HepG2 (cell line): ENCODE results near the gene MON1A. TPM values are rescaled to one million over a fixed set of nuclear protein-coding genes. Genes with fewer than 3 reads are reported as not detected.

Source experiments
- HDAC6 ChIP-seq: fragments of 200-600 bp; sonication (generic); IDR thresholded peaks from 2 replicates; pipeline ENCODE4 v1.7.0; 2017; ENCODE audit warnings: mild to moderate bottlenecking, antibody characterized with exemption, low read length, low read depth
- KLF15 ChIP-seq: sonication (generic); formaldehyde crosslinking; IDR thresholded peaks from 2 replicates; pipeline ENCODE4 v1.8.1; 2023; ENCODE audit warnings: borderline replicate concordance, mild to moderate bottlenecking, inconsistent platforms, missing genetic modification reagents, mixed read lengths
- NPAS2 ChIP-seq: sonication (generic); formaldehyde crosslinking; IDR thresholded peaks from 2 replicates; pipeline ENCODE4 v1.8.0; 2022; ENCODE audit warnings: mild to moderate bottlenecking, missing genetic modification reagents, borderline replicate concordance
- NR2C2 ChIP-seq: sonication (generic); formaldehyde crosslinking; IDR thresholded peaks from 2 replicates; pipeline ENCODE4 v1.4.0; 2020; ENCODE audit warnings: missing genetic modification reagents, mild to moderate bottlenecking, moderate library complexity, borderline replicate concordance
- NR2F1 ChIP-seq, 2 experiments: fragments of 450-650 bp in 1 of 2; formaldehyde crosslinking in 1 of 2; IDR thresholded peaks; 2 replicates each; pipeline versions ENCODE4 v1.5.0 to v1.6.1; 2016 to 2020; ENCODE audit warnings: mild to moderate bottlenecking in 1 of 2, missing compliant biosample characterization in 1 of 2, missing genetic modification reagents in 1 of 2, moderate library complexity in 1 of 2
- PHF20 ChIP-seq: sonication (generic); formaldehyde crosslinking; IDR thresholded peaks from 2 replicates; pipeline ENCODE4 v1.5.0; 2020; ENCODE audit warnings: mild to moderate bottlenecking, missing genetic modification reagents
- RFX1 ChIP-seq: fragments of 450-650 bp; IDR thresholded peaks from 2 replicates; pipeline ENCODE4 v1.6.1; 2017
- RFX5 ChIP-seq: IDR thresholded peaks from 2 replicates; pipeline ENCODE4 v1.6.1; 2011; ENCODE audit warnings: low read depth, low read length, improper control_type of control experiment
- YEATS4 ChIP-seq: sonication (generic); formaldehyde crosslinking; IDR thresholded peaks from 2 replicates; pipeline ENCODE4 v1.4.0; 2020; ENCODE audit warnings: missing genetic modification reagents, borderline replicate concordance
- ZFP36L1 ChIP-seq: sonication (generic); formaldehyde crosslinking; IDR thresholded peaks from 2 replicates; pipeline ENCODE4 v1.8.0; 2022; ENCODE audit warnings: mild to moderate bottlenecking, missing genetic modification reagents, moderate library complexity
- ZNF567 ChIP-seq: sonication (generic); formaldehyde crosslinking; IDR thresholded peaks from 2 replicates; pipeline ENCODE4 v1.8.1; 2023; ENCODE audit warnings: mild to moderate bottlenecking, missing genetic modification reagents, borderline replicate concordance
- ZNF615 ChIP-seq: sonication (generic); formaldehyde crosslinking; IDR thresholded peaks from 2 replicates; pipeline ENCODE4 v1.5.0; 2020; ENCODE audit warnings: mild to moderate bottlenecking, missing genetic modification reagents, borderline replicate concordance
- ZNF772 ChIP-seq: sonication (generic); formaldehyde crosslinking; IDR thresholded peaks from 2 replicates; pipeline ENCODE4 v1.5.0; 2020; ENCODE audit warnings: mild to moderate bottlenecking, missing genetic modification reagents
- polyA plus RNA-seq, 8 experiments: library from polyadenylated mRNA; depleted of rRNA in 3 of 8; stranded (reverse) in 7 of 8; unstranded in 1 of 8; fragments of >200 nt; fragmentation: Illumina TruSeq in 4 of 8; extraction: Trizol in 4 of 8; gene quantifications; 2 replicates each; pipeline versions ENCODE4 v1.2.1 to v1.2.3, GENCODE V29; 2011 to 2016; ENCODE audit warnings: low read depth in 4 of 8, missing spikeins in 1 of 8, mixed read lengths in 1 of 8; ENCODE audit not compliant: insufficient read depth in 1 of 8
- total RNA-seq, 5 experiments: library from RNA; depleted of rRNA; stranded (reverse); fragments of >200 nt; fragmentation: Illumina TruSeq; extraction: Trizol; gene quantifications; 2 replicates each; pipeline ENCODE4 v1.2.3, GENCODE V29; 2016; ENCODE audit warnings: low read depth in 1 of 5
- TF ChIP-seq, protein P1 (sequence below): sonication (generic); formaldehyde crosslinking; IDR thresholded peaks from 2 replicates; pipeline ENCODE4 v1.5.0; 2020; ENCODE audit warnings: mild to moderate bottlenecking, missing genetic modification reagents
- TF ChIP-seq, protein P2 (sequence below): sonication (generic); formaldehyde crosslinking; IDR thresholded peaks from 2 replicates; pipeline ENCODE4 v1.8.1; 2023; ENCODE audit warnings: mild to moderate bottlenecking, missing genetic modification reagents
- TF ChIP-seq, protein P3 (sequence below): sonication (generic); formaldehyde crosslinking; IDR thresholded peaks from 2 replicates; pipeline ENCODE4 v1.9.0; 2021; ENCODE audit warnings: missing genetic modification reagents, borderline replicate concordance
- TF ChIP-seq, protein P4 (sequence below): sonication (generic); formaldehyde crosslinking; IDR thresholded peaks from 2 replicates; pipeline ENCODE4 v1.4.0; 2020; ENCODE audit warnings: missing genetic modification reagents
- TF ChIP-seq, protein P5 (sequence below): sonication (generic); formaldehyde crosslinking; IDR thresholded peaks from 2 replicates; pipeline ENCODE4 v1.8.0; 2022; ENCODE audit warnings: mild to moderate bottlenecking, missing genetic modification reagents, borderline replicate concordance

The MON1A gene
- total and polyA plus RNA-seq, 2 of the 13 experiments (the other 11 are each of a cell fraction or from before 2014, with no cell fraction given): 4.6 to 9.0 TPM

DNA sequence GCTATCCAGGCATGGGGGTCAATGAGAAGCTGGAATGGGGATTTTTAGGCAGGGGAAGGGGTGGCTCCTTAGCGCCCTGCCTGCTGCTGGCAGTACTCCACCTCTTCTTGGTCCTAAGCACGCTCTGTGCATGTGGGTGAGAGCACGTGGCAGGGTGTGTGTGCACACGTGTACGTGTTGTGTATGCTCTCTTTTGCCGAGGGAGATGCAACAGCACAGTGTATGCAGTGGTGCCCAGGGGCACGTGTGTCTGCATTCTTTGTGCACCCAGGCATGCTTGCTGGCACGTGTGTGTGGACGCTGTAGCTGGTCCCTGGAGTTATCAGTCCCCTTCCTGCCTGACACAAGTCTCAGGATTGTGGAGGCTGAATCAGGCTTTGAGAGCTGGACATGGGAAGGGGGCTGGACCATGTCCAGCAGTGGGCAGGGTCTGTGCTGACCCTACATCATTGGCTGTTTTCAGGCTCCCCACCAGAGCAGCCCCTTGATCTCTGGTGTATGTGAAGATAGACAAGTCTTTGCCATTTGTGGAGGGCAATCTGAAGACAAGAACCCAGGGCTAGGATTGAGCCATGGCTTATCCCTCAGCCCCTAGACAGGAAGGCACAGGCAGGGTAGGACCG lies 58.0 kb downstream of the MON1A start (continued):
- TF ChIP-seq, protein P1, sequence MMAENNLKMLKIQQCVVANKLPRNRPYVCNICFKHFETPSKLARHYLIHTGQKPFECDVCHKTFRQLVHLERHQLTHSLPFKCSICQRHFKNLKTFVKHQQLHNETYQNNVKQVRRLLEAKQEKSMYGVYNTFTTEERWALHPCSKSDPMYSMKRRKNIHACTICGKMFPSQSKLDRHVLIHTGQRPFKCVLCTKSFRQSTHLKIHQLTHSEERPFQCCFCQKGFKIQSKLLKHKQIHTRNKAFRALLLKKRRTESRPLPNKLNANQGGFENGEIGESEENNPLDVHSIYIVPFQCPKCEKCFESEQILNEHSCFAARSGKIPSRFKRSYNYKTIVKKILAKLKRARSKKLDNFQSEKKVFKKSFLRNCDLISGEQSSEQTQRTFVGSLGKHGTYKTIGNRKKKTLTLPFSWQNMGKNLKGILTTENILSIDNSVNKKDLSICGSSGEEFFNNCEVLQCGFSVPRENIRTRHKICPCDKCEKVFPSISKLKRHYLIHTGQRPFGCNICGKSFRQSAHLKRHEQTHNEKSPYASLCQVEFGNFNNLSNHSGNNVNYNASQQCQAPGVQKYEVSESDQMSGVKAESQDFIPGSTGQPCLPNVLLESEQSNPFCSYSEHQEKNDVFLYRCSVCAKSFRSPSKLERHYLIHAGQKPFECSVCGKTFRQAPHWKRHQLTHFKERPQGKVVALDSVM (CRISPR knock-in tag): no peak
- TF ChIP-seq YEATS4 (CRISPR knock-in tag) (no peak), ZNF567 (CRISPR knock-in tag) (no peak), ZNF615 (no peak), HDAC6 (no peak), NR2C2 (CRISPR knock-in tag) (no peak), ZFP36L1 (CRISPR knock-in tag) (no peak), PHF20 (CRISPR knock-in tag) (no peak), RFX5 (no peak), KLF15 (CRISPR knock-in tag) (no peak), NR2F1 (CRISPR knock-in tag; IDR thresholded peaks at IDR 0.05) (no peak), NPAS2 (CRISPR knock-in tag) (no peak), RFX1 (no peak), ZNF772 (CRISPR knock-in tag) (no peak)
- TF ChIP-seq, protein P2, sequence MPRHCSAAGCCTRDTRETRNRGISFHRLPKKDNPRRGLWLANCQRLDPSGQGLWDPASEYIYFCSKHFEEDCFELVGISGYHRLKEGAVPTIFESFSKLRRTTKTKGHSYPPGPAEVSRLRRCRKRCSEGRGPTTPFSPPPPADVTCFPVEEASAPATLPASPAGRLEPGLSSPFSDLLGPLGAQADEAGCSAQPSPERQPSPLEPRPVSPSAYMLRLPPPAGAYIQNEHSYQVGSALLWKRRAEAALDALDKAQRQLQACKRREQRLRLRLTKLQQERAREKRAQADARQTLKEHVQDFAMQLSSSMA (CRISPR knock-in tag): no peak
- TF ChIP-seq, protein P3, sequence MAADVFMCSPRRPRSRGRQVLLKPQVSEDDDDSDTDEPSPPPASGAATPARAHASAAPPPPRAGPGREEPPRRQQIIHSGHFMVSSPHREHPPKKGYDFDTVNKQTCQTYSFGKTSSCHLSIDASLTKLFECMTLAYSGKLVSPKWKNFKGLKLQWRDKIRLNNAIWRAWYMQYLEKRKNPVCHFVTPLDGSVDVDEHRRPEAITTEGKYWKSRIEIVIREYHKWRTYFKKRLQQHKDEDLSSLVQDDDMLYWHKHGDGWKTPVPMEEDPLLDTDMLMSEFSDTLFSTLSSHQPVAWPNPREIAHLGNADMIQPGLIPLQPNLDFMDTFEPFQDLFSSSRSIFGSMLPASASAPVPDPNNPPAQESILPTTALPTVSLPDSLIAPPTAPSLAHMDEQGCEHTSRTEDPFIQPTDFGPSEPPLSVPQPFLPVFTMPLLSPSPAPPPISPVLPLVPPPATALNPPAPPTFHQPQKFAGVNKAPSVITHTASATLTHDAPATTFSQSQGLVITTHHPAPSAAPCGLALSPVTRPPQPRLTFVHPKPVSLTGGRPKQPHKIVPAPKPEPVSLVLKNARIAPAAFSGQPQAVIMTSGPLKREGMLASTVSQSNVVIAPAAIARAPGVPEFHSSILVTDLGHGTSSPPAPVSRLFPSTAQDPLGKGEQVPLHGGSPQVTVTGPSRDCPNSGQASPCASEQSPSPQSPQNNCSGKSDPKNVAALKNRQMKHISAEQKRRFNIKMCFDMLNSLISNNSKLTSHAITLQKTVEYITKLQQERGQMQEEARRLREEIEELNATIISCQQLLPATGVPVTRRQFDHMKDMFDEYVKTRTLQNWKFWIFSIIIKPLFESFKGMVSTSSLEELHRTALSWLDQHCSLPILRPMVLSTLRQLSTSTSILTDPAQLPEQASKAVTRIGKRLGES (CRISPR knock-in tag): no peak
- TF ChIP-seq, protein P4, sequence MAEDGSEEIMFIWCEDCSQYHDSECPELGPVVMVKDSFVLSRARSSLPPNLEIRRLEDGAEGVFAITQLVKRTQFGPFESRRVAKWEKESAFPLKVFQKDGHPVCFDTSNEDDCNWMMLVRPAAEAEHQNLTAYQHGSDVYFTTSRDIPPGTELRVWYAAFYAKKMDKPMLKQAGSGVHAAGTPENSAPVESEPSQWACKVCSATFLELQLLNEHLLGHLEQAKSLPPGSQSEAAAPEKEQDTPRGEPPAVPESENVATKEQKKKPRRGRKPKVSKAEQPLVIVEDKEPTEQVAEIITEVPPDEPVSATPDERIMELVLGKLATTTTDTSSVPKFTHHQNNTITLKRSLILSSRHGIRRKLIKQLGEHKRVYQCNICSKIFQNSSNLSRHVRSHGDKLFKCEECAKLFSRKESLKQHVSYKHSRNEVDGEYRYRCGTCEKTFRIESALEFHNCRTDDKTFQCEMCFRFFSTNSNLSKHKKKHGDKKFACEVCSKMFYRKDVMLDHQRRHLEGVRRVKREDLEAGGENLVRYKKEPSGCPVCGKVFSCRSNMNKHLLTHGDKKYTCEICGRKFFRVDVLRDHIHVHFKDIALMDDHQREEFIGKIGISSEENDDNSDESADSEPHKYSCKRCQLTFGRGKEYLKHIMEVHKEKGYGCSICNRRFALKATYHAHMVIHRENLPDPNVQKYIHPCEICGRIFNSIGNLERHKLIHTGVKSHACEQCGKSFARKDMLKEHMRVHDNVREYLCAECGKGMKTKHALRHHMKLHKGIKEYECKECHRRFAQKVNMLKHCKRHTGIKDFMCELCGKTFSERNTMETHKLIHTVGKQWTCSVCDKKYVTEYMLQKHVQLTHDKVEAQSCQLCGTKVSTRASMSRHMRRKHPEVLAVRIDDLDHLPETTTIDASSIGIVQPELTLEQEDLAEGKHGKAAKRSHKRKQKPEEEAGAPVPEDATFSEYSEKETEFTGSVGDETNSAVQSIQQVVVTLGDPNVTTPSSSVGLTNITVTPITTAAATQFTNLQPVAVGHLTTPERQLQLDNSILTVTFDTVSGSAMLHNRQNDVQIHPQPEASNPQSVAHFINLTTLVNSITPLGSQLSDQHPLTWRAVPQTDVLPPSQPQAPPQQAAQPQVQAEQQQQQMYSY (CRISPR knock-in tag): no peak
- TF ChIP-seq, protein P5, sequence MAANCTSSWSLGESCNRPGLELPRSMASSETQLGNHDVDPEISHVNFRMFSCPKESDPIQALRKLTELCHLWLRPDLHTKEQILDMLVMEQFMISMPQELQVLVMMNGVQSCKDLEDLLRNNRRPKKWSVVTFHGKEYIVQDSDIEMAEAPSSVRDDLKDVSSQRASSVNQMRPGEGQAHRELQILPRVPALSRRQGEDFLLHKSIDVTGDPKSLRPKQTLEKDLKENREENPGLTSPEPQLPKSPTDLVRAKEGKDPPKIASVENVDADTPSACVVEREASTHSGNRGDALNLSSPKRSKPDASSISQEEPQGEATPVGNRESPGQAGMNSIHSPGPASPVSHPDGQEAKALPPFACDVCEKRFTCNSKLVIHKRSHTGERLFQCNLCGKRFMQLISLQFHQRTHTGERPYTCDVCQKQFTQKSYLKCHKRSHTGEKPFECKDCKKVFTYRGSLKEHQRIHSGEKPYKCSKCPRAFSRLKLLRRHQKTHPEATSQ: no peak
